KMS-11 (cell line): Measurements from ENCODE around the gene COBL.

Experiments used
- H2AFZ ChIP-seq: fragments of 200-600 bp; sonication (generic); 2 replicates; pipeline ENCODE4 v1.6.1; 2016; ENCODE audit warnings: antibody characterized with exemption, mixed run types, low read depth
- H3K27ac ChIP-seq: fragments of 200-600 bp; sonication (generic); 2 replicates; pipeline ENCODE4 v1.6.1; 2016; ENCODE audit warnings: mild to moderate bottlenecking, mixed run types
- H3K27me3 ChIP-seq: fragments of 200-600 bp; sonication (generic); 2 replicates; pipeline ENCODE4 v1.6.1; 2017; ENCODE audit warnings: mild to moderate bottlenecking, low read depth, mixed run types, moderate library complexity; ENCODE audit not compliant: insufficient read depth
- H3K36me3 ChIP-seq: fragments of 200-600 bp; sonication (generic); 2 replicates; pipeline ENCODE4 v1.6.1; 2017; ENCODE audit warnings: mild to moderate bottlenecking, mixed run types; ENCODE audit not compliant: insufficient read depth
- H3K4me1 ChIP-seq: fragments of 200-600 bp; sonication (generic); 2 replicates; pipeline ENCODE4 v1.6.1; 2016; ENCODE audit warnings: mild to moderate bottlenecking, low read depth, mixed run types; ENCODE audit not compliant: poor library complexity, severe bottlenecking
- H3K4me2 ChIP-seq: fragments of 200-600 bp; sonication (generic); 2 replicates; pipeline ENCODE4 v1.7.0; 2016; ENCODE audit warnings: mild to moderate bottlenecking, mixed run types
- H3K4me3 ChIP-seq: fragments of 200-600 bp; sonication (generic); IDR thresholded peaks from 2 replicates; pipeline ENCODE4 v1.6.1; 2017; ENCODE audit warnings: low read depth, low read length, mixed read lengths; ENCODE audit not compliant: insufficient read depth
- H3K79me2 ChIP-seq: fragments of 200-600 bp; sonication (generic); 2 replicates; pipeline ENCODE4 v1.6.1; 2016; ENCODE audit warnings: low read depth, mixed run types; ENCODE audit not compliant: insufficient read depth
- H3K9ac ChIP-seq: fragments of 200-600 bp; sonication (generic); 2 replicates; pipeline ENCODE4 v1.6.1; 2016; ENCODE audit warnings: mild to moderate bottlenecking, mixed run types
- H4K20me1 ChIP-seq: fragments of 200-600 bp; sonication (generic); 2 replicates; pipeline ENCODE4 v1.6.1; 2016; ENCODE audit warnings: mild to moderate bottlenecking, mixed run types; ENCODE audit not compliant: insufficient read depth
- CTCF ChIP-seq: fragments of 200-600 bp; sonication (generic); conservative IDR thresholded peaks from 2 replicates; pipeline ENCODE4 v1.6.1; 2017; ENCODE audit warnings: low read depth, mild to moderate bottlenecking, antibody characterized with exemption, low read length, moderate library complexity, mixed read lengths

The COBL gene

GRCh38 chr7:51158211-51158610 lies 158.4 kb downstream of the COBL start:
- H4K20me1 ChIP-seq = no peaks in the 10 kb centered on the region
- H3K4me2 ChIP-seq = no peak overlapping the region
- H3K27me3 ChIP-seq = no peaks in the 10 kb centered on the region
- H3K27ac ChIP-seq = no peak overlapping the region
- H3K79me2 ChIP-seq = no peaks in the 10 kb centered on the region
- no peaks in the 10 kb centered on the region for H3K4me1 ChIP-seq
- H3K36me3 ChIP-seq = no peaks in the 10 kb centered on the region
- TF ChIP-seq CTCF = no peak
- no peak overlapping the region for H3K4me3 ChIP-seq
- H2AFZ ChIP-seq = no peak overlapping the region
- no peak overlapping the region for H3K9ac ChIP-seq

- no peak overlapping the region for H3K27ac ChIP-seq
- H4K20me1 ChIP-seq = no peaks in the 10 kb centered on the region
- H3K79me2 ChIP-seq = no peaks in the 10 kb centered on the region
- H3K4me3 ChIP-seq = no peak overlapping the region
- TF ChIP-seq CTCF = no peak
- H2AFZ ChIP-seq = no peak overlapping the region
- no peaks in the 10 kb centered on the region for H3K27me3 ChIP-seq
- no peak overlapping the region for H3K4me2 ChIP-seq
- no peaks in the 10 kb centered on the region for H3K4me1 ChIP-seq
- H3K9ac ChIP-seq = no peak overlapping the region
- H3K36me3 ChIP-seq = no peaks in the 10 kb centered on the region
These were observed 162.4 kb downstream of the COBL start for GRCh38 chr7:51154201-51154600.

GRCh38 chr7:51152706-51153200 lies 163.9 kb downstream of the COBL start:
- Histone ChIP-seq H3K4me2 (no peak overlapping the region), H3K79me2 (no peaks in the 10 kb centered on the region), H3K4me3 (no peak overlapping the region), H3K4me1 (no peaks in the 10 kb centered on the region), H3K9ac (no peak overlapping the region), H3K36me3 (no peaks in the 10 kb centered on the region), H4K20me1 (no peaks in the 10 kb centered on the region), H2AFZ (no peak overlapping the region), H3K27me3 (no peaks in the 10 kb centered on the region), H3K27ac (no peak overlapping the region)
- TF ChIP-seq CTCF = no peak

GRCh38 chr7:51151455-51151854 lies 165.2 kb downstream of the COBL start:
- Histone ChIP-seq H3K27ac (no peak overlapping the region), H3K4me2 (no peak overlapping the region), H2AFZ (no peak overlapping the region), H4K20me1 (no peaks in the 10 kb centered on the region), H3K4me1 (no peaks in the 10 kb centered on the region), H3K27me3 (no peaks in the 10 kb centered on the region), H3K36me3 (no peaks in the 10 kb centered on the region), H3K4me3 (no peak overlapping the region), H3K79me2 (no peaks in the 10 kb centered on the region), H3K9ac (no peak overlapping the region)
- no peak for TF ChIP-seq CTCF
